22Rv1 (cell line): Measurements from ENCODE around the gene ENO1.

Experiments
- ZFX ChIP-seq: fragments of 450-650 bp; IDR thresholded peaks from 2 replicates; pipeline ENCODE4 v1.6.1; 2017; ENCODE audit warnings: antibody characterized with exemption, borderline replicate concordance
- TF ChIP-seq, protein P1 (sequence below): fragments of 450-650 bp; IDR thresholded peaks from 2 replicates; pipeline ENCODE4 v1.5.1; 2017; ENCODE audit warnings: mild to moderate bottlenecking

DNA sequence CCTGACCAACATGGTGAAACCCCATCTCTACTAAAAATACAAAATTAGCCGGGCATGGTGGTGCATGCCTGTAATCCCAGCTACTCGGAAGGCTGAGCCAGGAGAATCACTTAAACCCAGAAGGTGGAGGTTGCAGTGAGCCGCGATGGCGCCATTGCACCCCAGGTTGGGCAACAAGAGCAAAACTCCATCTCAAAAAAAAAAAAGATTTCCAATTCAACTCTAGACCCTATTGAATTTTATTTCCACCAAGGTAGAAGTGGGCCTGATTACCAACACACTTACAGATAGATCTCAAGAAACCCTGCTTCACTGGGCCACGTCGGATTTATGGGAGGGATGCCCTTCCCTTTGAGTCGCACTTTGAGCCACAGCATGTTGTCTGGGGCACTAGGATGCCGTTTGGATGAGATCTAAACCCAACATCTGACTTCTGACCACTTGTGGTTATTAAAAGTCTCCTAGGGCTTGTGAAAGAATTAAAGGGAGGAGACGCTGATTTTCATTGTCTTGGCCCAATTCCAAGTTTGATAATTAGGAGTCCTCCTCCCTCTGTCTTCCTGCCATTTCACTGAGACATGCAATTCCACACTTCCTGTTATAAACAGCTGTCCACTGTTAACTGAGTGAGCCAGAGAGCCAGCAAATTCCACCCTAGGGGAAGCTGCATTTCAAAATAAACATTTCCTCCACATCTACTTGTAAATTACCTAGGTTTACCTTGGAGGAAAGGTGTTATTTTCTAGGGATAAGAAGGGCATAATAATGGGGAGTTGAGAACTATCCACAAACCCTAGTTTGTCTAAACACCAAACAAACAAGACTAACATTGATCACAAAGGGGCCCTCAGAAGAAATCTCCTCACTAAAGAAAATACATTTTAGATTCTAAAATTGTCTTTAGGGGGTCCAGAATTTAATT is 55.9 kb downstream of the ENO1 start:
- TF ChIP-seq, protein P1, sequence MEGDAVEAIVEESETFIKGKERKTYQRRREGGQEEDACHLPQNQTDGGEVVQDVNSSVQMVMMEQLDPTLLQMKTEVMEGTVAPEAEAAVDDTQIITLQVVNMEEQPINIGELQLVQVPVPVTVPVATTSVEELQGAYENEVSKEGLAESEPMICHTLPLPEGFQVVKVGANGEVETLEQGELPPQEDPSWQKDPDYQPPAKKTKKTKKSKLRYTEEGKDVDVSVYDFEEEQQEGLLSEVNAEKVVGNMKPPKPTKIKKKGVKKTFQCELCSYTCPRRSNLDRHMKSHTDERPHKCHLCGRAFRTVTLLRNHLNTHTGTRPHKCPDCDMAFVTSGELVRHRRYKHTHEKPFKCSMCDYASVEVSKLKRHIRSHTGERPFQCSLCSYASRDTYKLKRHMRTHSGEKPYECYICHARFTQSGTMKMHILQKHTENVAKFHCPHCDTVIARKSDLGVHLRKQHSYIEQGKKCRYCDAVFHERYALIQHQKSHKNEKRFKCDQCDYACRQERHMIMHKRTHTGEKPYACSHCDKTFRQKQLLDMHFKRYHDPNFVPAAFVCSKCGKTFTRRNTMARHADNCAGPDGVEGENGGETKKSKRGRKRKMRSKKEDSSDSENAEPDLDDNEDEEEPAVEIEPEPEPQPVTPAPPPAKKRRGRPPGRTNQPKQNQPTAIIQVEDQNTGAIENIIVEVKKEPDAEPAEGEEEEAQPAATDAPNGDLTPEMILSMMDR, result no peak
- no peak for TF ChIP-seq ZFX
